ENCODE results near the gene NTM. TPM values are rescaled to one million over a fixed set of nuclear protein-coding genes. Genes with fewer than 3 reads are reported as not detected.

The NTM gene
- total RNA-seq, 2 donors from 2014 or later: not detected

- no peaks in the 10 kb centered on the region for H3K4me1 Mint-ChIP-seq
- H3K36me3 Mint-ChIP-seq (ENCODE audit: low read depth): no peaks in the 10 kb centered on the region
- peaks cover 15% of the 10 kb centered on the region for H3K9me3 Mint-ChIP-seq
- no peak for ATAC-seq (replicated peaks)
- H3K27ac Mint-ChIP-seq: no peak overlapping the region
- no peak overlapping the region for H3K4me3 Mint-ChIP-seq
- peaks cover 7% of the 10 kb centered on the region for H3K27me3 Mint-ChIP-seq
Observed at GRCh38 chr11:131964698-131965483, 594.5 kb downstream of the NTM start.

DNA sequence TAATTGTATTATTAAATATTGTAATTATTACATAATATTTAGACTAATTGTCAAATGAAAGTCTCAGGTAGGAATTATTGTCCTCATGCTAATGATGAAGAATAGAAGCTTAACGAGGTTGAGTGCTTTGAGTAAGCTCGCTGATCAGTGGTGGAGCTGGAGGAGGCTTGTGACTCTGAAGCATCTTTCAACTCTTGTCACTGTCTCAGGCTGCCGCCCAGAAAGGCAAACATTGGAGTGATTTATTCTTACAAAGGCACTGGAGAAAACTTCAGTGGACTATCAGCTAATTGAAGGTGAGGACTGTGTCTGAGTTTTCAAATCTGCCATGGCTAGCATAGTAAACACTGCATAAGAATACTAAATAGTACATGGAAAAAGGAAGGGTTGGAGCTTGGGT, 595.1 kb downstream of the NTM start:
- no peak for ATAC-seq (replicated peaks)
- Mint-ChIP-seq H3K27me3 (peaks cover 7% of the 10 kb centered on the region), H3K4me1 (no peaks in the 10 kb centered on the region), H3K4me3 (no peak overlapping the region), H3K36me3 (ENCODE audit: low read depth) (no peaks in the 10 kb centered on the region), H3K9me3 (peaks cover 15% of the 10 kb centered on the region), H3K27ac (no peak overlapping the region)

DNA sequence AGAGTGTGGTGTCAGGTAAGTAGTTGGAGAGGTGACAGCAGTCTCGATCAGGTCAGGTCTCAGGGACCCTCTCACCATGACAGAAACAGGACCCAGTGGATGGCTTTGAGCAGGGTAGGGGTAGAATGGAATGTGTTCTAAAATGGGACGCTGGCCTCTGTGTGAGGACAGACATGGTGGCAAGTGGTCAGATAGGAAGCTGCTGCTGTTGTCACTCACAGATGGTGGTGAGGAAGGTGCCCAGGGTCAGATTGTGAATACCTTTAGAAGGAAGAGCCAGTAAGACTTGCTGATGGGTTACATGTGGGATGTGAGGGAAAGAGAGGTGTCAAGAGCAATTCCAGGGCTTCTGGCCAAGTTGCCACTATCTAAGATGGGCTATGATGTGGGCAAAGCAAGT, 596.3 kb downstream of the NTM start:
- no peak overlapping the region for H3K27ac Mint-ChIP-seq
- H3K4me3 Mint-ChIP-seq: no peak overlapping the region
- H3K9me3 Mint-ChIP-seq: peaks cover 15% of the 10 kb centered on the region
- ATAC-seq (replicated peaks): no peak
- H3K4me1 Mint-ChIP-seq: no peaks in the 10 kb centered on the region
- peaks cover 7% of the 10 kb centered on the region for H3K27me3 Mint-ChIP-seq
- H3K36me3 Mint-ChIP-seq (ENCODE audit: low read depth): no peaks in the 10 kb centered on the region

GRCh38 chr11:131969261-131969660, 598.8 kb downstream of the NTM start:
- ATAC-seq (replicated peaks): no peak
- Mint-ChIP-seq H3K4me1 (no peaks in the 10 kb centered on the region), H3K4me3 (no peak overlapping the region), H3K9me3 (peaks cover 15% of the 10 kb centered on the region), H3K27me3 (peaks cover 7% of the 10 kb centered on the region), H3K36me3 (ENCODE audit: low read depth) (no peaks in the 10 kb centered on the region), H3K27ac (no peak overlapping the region)

GRCh38 chr11:131973061-131973460, 602.6 kb downstream of the NTM start:
- H3K36me3 Mint-ChIP-seq (ENCODE audit: low read depth): no peaks in the 10 kb centered on the region
- H3K4me1 Mint-ChIP-seq: no peaks in the 10 kb centered on the region
- H3K9me3 Mint-ChIP-seq: peaks cover 8% of the 10 kb centered on the region
- H3K27ac Mint-ChIP-seq: no peak overlapping the region
- no peak for ATAC-seq (replicated peaks)
- H3K4me3 Mint-ChIP-seq: no peak overlapping the region
- H3K27me3 Mint-ChIP-seq: peaks cover 9% of the 10 kb centered on the region

GRCh38 chr11:131975619-131976018, 605.2 kb downstream of the NTM start:
- no peak for ATAC-seq (replicated peaks)
- Mint-ChIP-seq H3K9me3 (peaks cover 5% of the 10 kb centered on the region), H3K4me3 (no peak overlapping the region), H3K36me3 (ENCODE audit: low read depth) (no peaks in the 10 kb centered on the region), H3K27me3 (peaks cover 11% of the 10 kb centered on the region), H3K27ac (no peak overlapping the region), H3K4me1 (no peaks in the 10 kb centered on the region)

DNA sequence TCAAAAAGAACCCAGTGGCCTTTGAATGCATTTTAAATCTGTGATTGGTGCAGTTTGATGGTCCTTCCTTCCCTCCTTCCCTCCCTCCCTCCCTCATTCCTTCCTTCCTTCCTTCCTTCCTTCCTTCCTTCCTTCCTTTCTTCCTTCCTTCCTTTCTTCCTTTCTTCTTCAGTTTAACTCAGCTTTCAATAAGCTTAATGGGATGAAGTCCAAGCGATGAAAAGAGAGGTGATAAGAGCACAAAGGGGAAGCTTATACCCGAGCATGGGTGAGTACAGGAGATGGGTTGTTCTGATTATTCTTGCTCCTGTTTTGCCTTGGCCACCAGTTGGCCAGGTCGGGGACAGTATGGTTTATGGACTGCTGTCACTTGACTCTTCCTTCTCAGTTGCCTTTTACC, 605.6 kb downstream of the NTM start:
- Mint-ChIP-seq H3K4me1 (no peaks in the 10 kb centered on the region), H3K4me3 (no peak overlapping the region)
- no peak for ATAC-seq (replicated peaks)

GRCh38 chr11:131977231-131977630, 606.8 kb downstream of the NTM start:
- Mint-ChIP-seq H3K9me3 (peaks cover 5% of the 10 kb centered on the region), H3K4me3 (no peak overlapping the region), H3K4me1 (no peaks in the 10 kb centered on the region), H3K27me3 (peaks cover 12% of the 10 kb centered on the region), H3K36me3 (ENCODE audit: low read depth) (no peaks in the 10 kb centered on the region), H3K27ac (no peak overlapping the region)
- no peak for ATAC-seq (replicated peaks)

More for the DNA sequence above, 605.6 kb downstream of the NTM start:
- peaks cover 5% of the 10 kb centered on the region for H3K9me3 Mint-ChIP-seq
- no peak overlapping the region for H3K27ac Mint-ChIP-seq
- H3K36me3 Mint-ChIP-seq (ENCODE audit: low read depth): no peaks in the 10 kb centered on the region
- peaks cover 12% of the 10 kb centered on the region for H3K27me3 Mint-ChIP-seq

DNA sequence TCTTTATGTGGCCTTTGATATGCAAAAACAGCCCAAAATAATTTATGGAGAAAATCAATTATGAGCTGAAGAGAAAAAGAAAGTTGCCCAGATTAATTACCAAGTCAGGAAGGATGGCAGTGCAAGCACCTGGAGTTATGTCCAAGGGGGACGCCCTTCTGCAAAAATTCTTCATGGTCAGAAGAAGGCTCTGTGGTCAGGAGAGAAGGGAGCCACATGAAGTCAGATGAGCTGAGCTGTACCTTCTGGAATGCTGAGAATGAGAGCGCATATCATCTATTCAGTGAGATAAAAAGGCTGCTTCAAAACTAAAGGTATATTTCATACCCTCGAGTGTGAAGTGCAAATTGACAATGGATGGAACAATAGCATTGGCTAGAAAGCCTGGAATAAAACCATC, 607.4 kb downstream of the NTM start:
- peaks cover 5% of the 10 kb centered on the region for H3K9me3 Mint-ChIP-seq
- no peak overlapping the region for H3K27ac Mint-ChIP-seq
- no peaks in the 10 kb centered on the region for H3K36me3 Mint-ChIP-seq (ENCODE audit: low read depth)

DNA sequence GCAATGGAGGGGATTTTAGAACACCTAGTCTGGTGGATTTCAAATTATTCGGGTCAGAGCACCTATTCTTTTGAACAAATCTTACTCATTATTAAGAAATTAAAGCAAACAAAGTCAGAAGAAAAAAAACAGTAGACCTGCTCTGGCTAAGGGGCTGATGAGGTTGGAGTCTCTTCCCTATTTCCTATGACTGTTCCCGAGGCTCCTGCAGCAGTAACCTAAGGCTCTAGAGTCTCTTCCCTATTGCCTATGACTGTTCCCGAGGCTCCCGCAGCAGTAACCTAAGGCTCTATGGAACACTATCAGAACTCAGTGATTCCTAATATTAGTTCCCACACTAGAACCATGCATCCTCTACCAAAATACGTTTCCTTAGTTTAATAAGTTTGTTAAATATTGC, 607.9 kb downstream of the NTM start:
- peaks cover 12% of the 10 kb centered on the region for H3K27me3 Mint-ChIP-seq
- no peaks in the 10 kb centered on the region for H3K4me1 Mint-ChIP-seq
- peaks cover 5% of the 10 kb centered on the region for H3K9me3 Mint-ChIP-seq
- H3K4me3 Mint-ChIP-seq: no peak overlapping the region
- no peak for ATAC-seq (replicated peaks)
- no peaks in the 10 kb centered on the region for H3K36me3 Mint-ChIP-seq (ENCODE audit: low read depth)
- H3K27ac Mint-ChIP-seq: no peak overlapping the region

More for the DNA sequence above, 607.4 kb downstream of the NTM start:
- Mint-ChIP-seq H3K27me3 (peaks cover 12% of the 10 kb centered on the region), H3K4me3 (no peak overlapping the region), H3K4me1 (no peaks in the 10 kb centered on the region)
- ATAC-seq (replicated peaks): no peak

DNA sequence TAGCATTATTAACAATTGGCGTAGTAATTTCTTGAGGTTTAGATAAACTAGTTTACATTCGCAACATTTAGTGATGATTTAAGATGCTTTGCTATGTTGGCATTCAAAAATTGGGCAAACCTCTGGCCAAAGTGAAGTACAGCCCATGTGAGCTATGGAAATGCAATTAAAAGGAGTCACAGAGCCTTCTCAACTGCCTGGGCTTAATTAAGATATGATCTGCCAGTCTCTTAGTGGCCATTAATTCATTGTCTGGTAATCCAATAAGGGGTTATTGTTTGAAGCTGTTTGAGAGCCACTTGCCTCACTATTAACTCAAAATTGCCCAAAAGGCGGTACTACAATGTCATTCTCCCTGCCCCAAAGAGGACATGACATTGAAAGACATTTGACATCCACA, 608.9 kb downstream of the NTM start:
- Mint-ChIP-seq H3K4me3 (no peak overlapping the region), H3K27ac (no peak overlapping the region), H3K4me1 (no peaks in the 10 kb centered on the region), H3K27me3 (peaks cover 12% of the 10 kb centered on the region), H3K9me3 (peaks cover 8% of the 10 kb centered on the region), H3K36me3 (ENCODE audit: low read depth) (no peaks in the 10 kb centered on the region)
- no peak for ATAC-seq (replicated peaks)

- peaks cover 12% of the 10 kb centered on the region for H3K9me3 Mint-ChIP-seq
- H3K27me3 Mint-ChIP-seq: peaks cover 12% of the 10 kb centered on the region
- H3K4me3 Mint-ChIP-seq: no peak overlapping the region
- no peak overlapping the region for H3K27ac Mint-ChIP-seq
- ATAC-seq (replicated peaks): no peak
- no peaks in the 10 kb centered on the region for H3K4me1 Mint-ChIP-seq
- no peaks in the 10 kb centered on the region for H3K36me3 Mint-ChIP-seq (ENCODE audit: low read depth)
Observed at GRCh38 chr11:131980199-131980598, 609.8 kb downstream of the NTM start.

- peaks cover 11% of the 10 kb centered on the region for H3K27me3 Mint-ChIP-seq
- ATAC-seq (replicated peaks): no peak
- H3K4me3 Mint-ChIP-seq: no peak overlapping the region
- peaks cover 15% of the 10 kb centered on the region for H3K9me3 Mint-ChIP-seq
- no peaks in the 10 kb centered on the region for H3K4me1 Mint-ChIP-seq
- no peak overlapping the region for H3K27ac Mint-ChIP-seq
- no peaks in the 10 kb centered on the region for H3K36me3 Mint-ChIP-seq (ENCODE audit: low read depth)
Observed at GRCh38 chr11:131980888-131981668, 610.7 kb downstream of the NTM start.

DNA sequence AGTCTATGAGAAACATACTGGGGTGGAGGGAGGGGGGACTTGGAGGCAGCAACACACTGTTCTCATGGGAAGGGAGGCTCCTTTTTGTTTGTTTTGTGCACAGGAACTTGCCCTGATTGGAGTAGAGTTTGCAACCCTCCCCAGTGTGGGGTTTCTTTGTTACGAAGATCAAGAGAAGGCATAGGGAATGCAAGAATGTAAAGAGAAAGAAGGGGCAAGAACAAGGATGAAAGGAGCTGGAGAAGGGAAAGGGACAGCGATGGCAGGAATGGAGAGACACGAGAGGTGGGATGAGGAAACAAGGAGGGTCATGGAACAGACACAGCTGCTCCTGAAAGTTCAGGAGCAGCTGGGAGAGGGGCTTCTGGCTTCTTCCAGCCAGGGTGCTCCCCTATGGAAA, 611.7 kb downstream of the NTM start:
- peaks cover 10% of the 10 kb centered on the region for H3K9me3 Mint-ChIP-seq
- peaks cover 6% of the 10 kb centered on the region for H3K27me3 Mint-ChIP-seq
- no peak overlapping the region for H3K27ac Mint-ChIP-seq
- no peak overlapping the region for H3K4me3 Mint-ChIP-seq
- ATAC-seq (replicated peaks): no peak
- H3K4me1 Mint-ChIP-seq: no peaks in the 10 kb centered on the region
- no peaks in the 10 kb centered on the region for H3K36me3 Mint-ChIP-seq (ENCODE audit: low read depth)

GRCh38 chr11:131985846-131986301, 615.5 kb downstream of the NTM start:
- Mint-ChIP-seq H3K4me1 (no peaks in the 10 kb centered on the region), H3K27ac (no peak overlapping the region), H3K27me3 (no peaks in the 10 kb centered on the region), H3K9me3 (peaks cover 10% of the 10 kb centered on the region), H3K4me3 (no peak overlapping the region), H3K36me3 (ENCODE audit: low read depth) (no peaks in the 10 kb centered on the region)
- no peak for ATAC-seq (replicated peaks)
